Keratinocyte (primary cell): Measurements from ENCODE around the gene LRP1B.

Source experiments
- EZH2 ChIP-seq: IDR thresholded peaks from one replicate; pipeline ENCODE4 v1.6.1; 2012; ENCODE audit warnings: inconsistent platforms, mild to moderate bottlenecking, low read length, moderate library complexity
- TF ChIP-seq, protein P1 (sequence below), 3 experiments: IDR thresholded peaks in 1 of 3; conservative IDR thresholded peaks in 1 of 3; optimal IDR thresholded peaks in 1 of 3; 2 replicates in 2 of 3; 3 replicates in 1 of 3; pipeline versions ENCODE3 to v1.5.1; 2011; ENCODE audit warnings: low read length in 3 of 3, mild to moderate bottlenecking in 3 of 3, moderate library complexity in 2 of 3, control low read depth in 1 of 3, inconsistent platforms in 1 of 3; ENCODE audit not compliant: insufficient read depth in 2 of 3; ENCODE audit errors: extremely low read depth in 1 of 3

DNA sequence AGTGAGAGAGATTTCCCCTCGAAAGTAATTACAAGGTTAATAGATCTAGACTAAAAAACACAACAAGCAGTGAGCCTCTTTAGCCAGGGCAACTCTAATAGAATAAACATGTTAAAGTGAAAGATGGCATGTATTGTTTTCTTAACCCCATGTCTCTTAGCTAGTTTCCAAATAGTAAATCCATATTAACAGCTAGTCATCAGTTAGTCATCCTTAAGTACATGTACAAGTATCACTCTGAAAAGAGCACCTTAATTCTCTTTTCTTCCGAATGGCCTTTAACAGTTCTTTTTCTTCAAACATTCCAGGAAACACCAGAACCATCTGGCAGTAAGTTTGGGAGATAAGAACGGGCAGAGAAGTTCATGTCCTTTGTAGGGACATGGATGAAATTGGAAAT lies 1480.0 kb downstream of the LRP1B start:
- TF ChIP-seq, protein P1, sequence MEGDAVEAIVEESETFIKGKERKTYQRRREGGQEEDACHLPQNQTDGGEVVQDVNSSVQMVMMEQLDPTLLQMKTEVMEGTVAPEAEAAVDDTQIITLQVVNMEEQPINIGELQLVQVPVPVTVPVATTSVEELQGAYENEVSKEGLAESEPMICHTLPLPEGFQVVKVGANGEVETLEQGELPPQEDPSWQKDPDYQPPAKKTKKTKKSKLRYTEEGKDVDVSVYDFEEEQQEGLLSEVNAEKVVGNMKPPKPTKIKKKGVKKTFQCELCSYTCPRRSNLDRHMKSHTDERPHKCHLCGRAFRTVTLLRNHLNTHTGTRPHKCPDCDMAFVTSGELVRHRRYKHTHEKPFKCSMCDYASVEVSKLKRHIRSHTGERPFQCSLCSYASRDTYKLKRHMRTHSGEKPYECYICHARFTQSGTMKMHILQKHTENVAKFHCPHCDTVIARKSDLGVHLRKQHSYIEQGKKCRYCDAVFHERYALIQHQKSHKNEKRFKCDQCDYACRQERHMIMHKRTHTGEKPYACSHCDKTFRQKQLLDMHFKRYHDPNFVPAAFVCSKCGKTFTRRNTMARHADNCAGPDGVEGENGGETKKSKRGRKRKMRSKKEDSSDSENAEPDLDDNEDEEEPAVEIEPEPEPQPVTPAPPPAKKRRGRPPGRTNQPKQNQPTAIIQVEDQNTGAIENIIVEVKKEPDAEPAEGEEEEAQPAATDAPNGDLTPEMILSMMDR (optimal IDR thresholded peaks at IDR 0.05 in 1 of 3, IDR thresholded peaks at IDR 0.05 in 1 of 3, conservative IDR thresholded peaks at IDR 0.05 in 1 of 3; ENCODE audit: extremely low read depth in 1 of 3, insufficient read depth in 2 of 3, low read length in 3 of 3) = no peak
- TF ChIP-seq EZH2 = no peak
